Neutrophil (primary cell): ENCODE data around the gene NT5C2.

Experiments used
- H3K27ac ChIP-seq: fragments of 200-600 bp; sonication (generic); 2 replicates; pipeline ENCODE4 v1.5.1; 2016; ENCODE audit warnings: mild to moderate bottlenecking, moderate library complexity
- H3K27me3 ChIP-seq: fragments of 200-600 bp; sonication (generic); 2 replicates; pipeline ENCODE4 v1.6.0; 2016; ENCODE audit warnings: mild to moderate bottlenecking
- H3K36me3 ChIP-seq: fragments of 200-600 bp; sonication (generic); 2 replicates; pipeline ENCODE4 v1.5.1; 2017
- H3K4me1 ChIP-seq, 2 experiments: fragments of 200-600 bp in 1 of 2; sonication (generic) in 1 of 2; 1 replicate in 1 of 2; 2 replicates in 1 of 2; pipeline versions ENCODE4 v1.5.1 to v1.6.1; 2013 to 2016; ENCODE audit warnings: low read depth in 1 of 2, low read length in 1 of 2, mild to moderate bottlenecking in 1 of 2, moderate library complexity in 1 of 2; ENCODE audit not compliant: control insufficient read depth in 1 of 2, insufficient read depth in 1 of 2
- H3K4me3 ChIP-seq, 2 experiments: fragments of 200-600 bp in 1 of 2; sonication (generic) in 1 of 2; 1 replicate in 1 of 2; 2 replicates in 1 of 2; pipeline ENCODE4 v1.5.1; 2013 to 2016; ENCODE audit warnings: low read depth in 1 of 2, low read length in 1 of 2, mild to moderate bottlenecking in 1 of 2, moderate library complexity in 1 of 2
- H3K9me3 ChIP-seq: fragments of 200-600 bp; sonication (generic); 2 replicates; pipeline ENCODE4 v1.5.1; 2016
- CTCF ChIP-seq: fragments of 200-600 bp; sonication (generic); IDR thresholded peaks from 2 replicates; pipeline ENCODE4 v1.5.1; 2016; ENCODE audit warnings: antibody characterized with exemption

NT5C2 gene

GRCh38 chr10:103157246-103157645 is 35.8 kb downstream of the NT5C2 start:
- Histone ChIP-seq H3K9me3 (no peaks in the 10 kb centered on the region), H3K27ac (no peak overlapping the region), H3K36me3 (peaks cover 57% of the 10 kb centered on the region), H3K27me3 (no peaks in the 10 kb centered on the region), H3K4me1 (peaks cover 25 to 29% of the 10 kb centered on the region in 2 experiments), H3K4me3 (no peak overlapping the region)
- TF ChIP-seq CTCF, result no peak

- Histone ChIP-seq H3K27me3 (no peaks in the 10 kb centered on the region), H3K27ac (peak overlapping the region; percentile 88), H3K36me3 (peaks cover 57% of the 10 kb centered on the region), H3K9me3 (no peaks in the 10 kb centered on the region), H3K4me1 (peaks cover 25 to 29% of the 10 kb centered on the region in 2 experiments), H3K4me3 (no peak overlapping the region)
- TF ChIP-seq CTCF, result no peak
Observed at GRCh38 chr10:103155471-103156085, 37.5 kb downstream of the NT5C2 start.

- no peak overlapping the region for H3K4me3 ChIP-seq
- H3K36me3 ChIP-seq, result peaks cover 60% of the 10 kb centered on the region
- H3K9me3 ChIP-seq, result no peaks in the 10 kb centered on the region
- peak overlapping the region; percentile 88 for H3K27ac ChIP-seq
- no peaks in the 10 kb centered on the region for H3K27me3 ChIP-seq
- no peak for TF ChIP-seq CTCF
- peaks cover 25 to 29% of the 10 kb centered on the region in 2 experiments for H3K4me1 ChIP-seq
Observed at GRCh38 chr10:103154521-103155299, 38.4 kb downstream of the NT5C2 start.

GRCh38 chr10:103153302-103154197 is 39.5 kb downstream of the NT5C2 start:
- TF ChIP-seq CTCF, result no peak
- Histone ChIP-seq H3K27ac (peak overlapping the region; percentile 88), H3K4me3 (peak overlapping the region in 1 of 2 experiments; percentile 4), H3K9me3 (no peaks in the 10 kb centered on the region), H3K36me3 (peaks cover 65% of the 10 kb centered on the region), H3K27me3 (no peaks in the 10 kb centered on the region), H3K4me1 (peaks cover 25 to 29% of the 10 kb centered on the region in 2 experiments)

- Histone ChIP-seq H3K27ac (no peak overlapping the region), H3K4me1 (peaks cover 22 to 26% of the 10 kb centered on the region in 2 experiments), H3K4me3 (no peak overlapping the region), H3K27me3 (no peaks in the 10 kb centered on the region), H3K36me3 (peaks cover 61% of the 10 kb centered on the region), H3K9me3 (no peaks in the 10 kb centered on the region)
- TF ChIP-seq CTCF, result no peak
Observed at GRCh38 chr10:103149991-103150622, 43.0 kb downstream of the NT5C2 start.
